Ishikawa (cell line): ENCODE data around the gene INTS2.

Source experiments
- CEBPB ChIP-seq: IDR thresholded peaks from 2 replicates; pipeline ENCODE4 v1.6.1; 2012
- CREB1 ChIP-seq: IDR thresholded peaks from 2 replicates; pipeline ENCODE4 v1.6.1; 2012; ENCODE audit warnings: low read depth
- EGR1 ChIP-seq: IDR thresholded peaks from 2 replicates; pipeline ENCODE4 v1.6.1; 2012
- EP300 ChIP-seq: IDR thresholded peaks from 2 replicates; pipeline ENCODE4 v1.6.1; 2012; ENCODE audit warnings: borderline replicate concordance
- FOXM1 ChIP-seq: IDR thresholded peaks from 2 replicates; pipeline ENCODE4 v1.6.1; 2012; ENCODE audit warnings: low read depth, borderline replicate concordance
- NFIC ChIP-seq: IDR thresholded peaks from 2 replicates; pipeline ENCODE4 v1.6.1; 2012
- RAD21 ChIP-seq: IDR thresholded peaks from 2 replicates; pipeline ENCODE4 v1.6.1; 2012; ENCODE audit warnings: low read depth
- TAF1 ChIP-seq: IDR thresholded peaks from 2 replicates; pipeline ENCODE4 v1.6.1; 2012; ENCODE audit warnings: low read depth, mild to moderate bottlenecking
- TCF12 ChIP-seq: IDR thresholded peaks from 2 replicates; pipeline ENCODE4 v1.6.1; 2012; ENCODE audit warnings: low read depth
- TEAD4 ChIP-seq: IDR thresholded peaks from 2 replicates; pipeline ENCODE4 v1.6.1; 2012
- YY1 ChIP-seq: IDR thresholded peaks from 2 replicates; pipeline ENCODE4 v1.6.1; 2012; ENCODE audit warnings: low read depth
- ZBTB7A ChIP-seq: IDR thresholded peaks from 2 replicates; pipeline ENCODE4 v1.6.1; 2012; ENCODE audit warnings: low read depth
- TF ChIP-seq, protein P1 (sequence below): IDR thresholded peaks from 2 replicates; pipeline ENCODE4 v1.6.1; 2012; ENCODE audit warnings: low read depth, mild to moderate bottlenecking
- TF ChIP-seq, protein P2 (sequence below): IDR thresholded peaks from 2 replicates; pipeline ENCODE4 v1.6.1; 2012
- TF ChIP-seq, protein P3 (sequence below): IDR thresholded peaks from 2 replicates; pipeline ENCODE4 v1.6.1; 2012

The INTS2 gene

DNA sequence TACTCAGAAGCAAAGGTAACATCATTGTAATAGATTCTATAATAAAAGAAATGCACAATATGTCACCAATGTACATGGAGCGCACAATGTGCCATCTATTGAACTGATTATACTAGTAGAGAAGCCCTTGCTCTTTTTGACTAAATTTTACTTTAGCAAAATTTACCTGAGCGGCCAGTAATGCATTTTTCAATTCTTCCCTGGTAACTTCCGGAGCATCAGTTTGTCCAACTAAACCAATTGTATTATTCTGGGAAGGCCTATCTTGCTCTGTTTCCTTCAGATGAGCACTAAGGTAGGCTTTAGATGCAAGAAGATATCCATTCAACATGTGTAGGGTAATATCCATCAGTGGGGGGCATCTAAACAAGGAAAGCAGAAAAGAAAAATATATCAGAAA lies 55.7 kb downstream of the INTS2 start:
- TF ChIP-seq, protein P1, sequence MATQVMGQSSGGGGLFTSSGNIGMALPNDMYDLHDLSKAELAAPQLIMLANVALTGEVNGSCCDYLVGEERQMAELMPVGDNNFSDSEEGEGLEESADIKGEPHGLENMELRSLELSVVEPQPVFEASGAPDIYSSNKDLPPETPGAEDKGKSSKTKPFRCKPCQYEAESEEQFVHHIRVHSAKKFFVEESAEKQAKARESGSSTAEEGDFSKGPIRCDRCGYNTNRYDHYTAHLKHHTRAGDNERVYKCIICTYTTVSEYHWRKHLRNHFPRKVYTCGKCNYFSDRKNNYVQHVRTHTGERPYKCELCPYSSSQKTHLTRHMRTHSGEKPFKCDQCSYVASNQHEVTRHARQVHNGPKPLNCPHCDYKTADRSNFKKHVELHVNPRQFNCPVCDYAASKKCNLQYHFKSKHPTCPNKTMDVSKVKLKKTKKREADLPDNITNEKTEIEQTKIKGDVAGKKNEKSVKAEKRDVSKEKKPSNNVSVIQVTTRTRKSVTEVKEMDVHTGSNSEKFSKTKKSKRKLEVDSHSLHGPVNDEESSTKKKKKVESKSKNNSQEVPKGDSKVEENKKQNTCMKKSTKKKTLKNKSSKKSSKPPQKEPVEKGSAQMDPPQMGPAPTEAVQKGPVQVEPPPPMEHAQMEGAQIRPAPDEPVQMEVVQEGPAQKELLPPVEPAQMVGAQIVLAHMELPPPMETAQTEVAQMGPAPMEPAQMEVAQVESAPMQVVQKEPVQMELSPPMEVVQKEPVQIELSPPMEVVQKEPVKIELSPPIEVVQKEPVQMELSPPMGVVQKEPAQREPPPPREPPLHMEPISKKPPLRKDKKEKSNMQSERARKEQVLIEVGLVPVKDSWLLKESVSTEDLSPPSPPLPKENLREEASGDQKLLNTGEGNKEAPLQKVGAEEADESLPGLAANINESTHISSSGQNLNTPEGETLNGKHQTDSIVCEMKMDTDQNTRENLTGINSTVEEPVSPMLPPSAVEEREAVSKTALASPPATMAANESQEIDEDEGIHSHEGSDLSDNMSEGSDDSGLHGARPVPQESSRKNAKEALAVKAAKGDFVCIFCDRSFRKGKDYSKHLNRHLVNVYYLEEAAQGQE = no peak
- TF ChIP-seq ZBTB7A (no peak), EP300 (no peak), RAD21 (no peak)
- TF ChIP-seq, protein P2, sequence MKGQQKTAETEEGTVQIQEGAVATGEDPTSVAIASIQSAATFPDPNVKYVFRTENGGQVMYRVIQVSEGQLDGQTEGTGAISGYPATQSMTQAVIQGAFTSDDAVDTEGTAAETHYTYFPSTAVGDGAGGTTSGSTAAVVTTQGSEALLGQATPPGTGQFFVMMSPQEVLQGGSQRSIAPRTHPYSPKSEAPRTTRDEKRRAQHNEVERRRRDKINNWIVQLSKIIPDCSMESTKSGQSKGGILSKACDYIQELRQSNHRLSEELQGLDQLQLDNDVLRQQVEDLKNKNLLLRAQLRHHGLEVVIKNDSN = no peak

DNA sequence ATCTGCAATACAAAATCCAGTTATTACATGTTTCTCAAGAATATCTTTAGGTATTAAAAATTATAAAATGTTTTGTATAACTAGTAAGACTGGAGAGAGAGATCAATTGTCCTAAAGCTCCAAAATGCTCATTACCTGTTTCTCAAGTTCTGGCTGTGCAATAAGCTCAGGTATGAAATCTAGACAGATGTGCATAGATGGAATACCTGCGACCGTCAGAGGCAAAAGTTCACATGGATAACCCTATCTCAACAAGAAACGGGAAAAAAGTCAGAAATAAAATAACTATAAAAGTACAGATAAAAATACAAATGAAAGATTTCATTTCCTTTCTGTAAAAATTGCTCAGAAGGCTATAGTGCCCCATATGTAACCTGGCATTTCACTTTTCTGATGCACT lies 58.6 kb downstream of the INTS2 start:
- no peak for TF ChIP-seq ZBTB7A
- no peak for TF ChIP-seq TEAD4
- TF ChIP-seq NFIC = no peak
- TF ChIP-seq TCF12 = no peak
- no peak for TF ChIP-seq CREB1
- no peak for TF ChIP-seq FOXM1
- TF ChIP-seq CEBPB = no peak
- TF ChIP-seq TAF1 = no peak
- TF ChIP-seq, protein P1 = no peak
- no peak for TF ChIP-seq YY1
- TF ChIP-seq RAD21 = no peak
- TF ChIP-seq EGR1 = no peak
- TF ChIP-seq, protein P3, sequence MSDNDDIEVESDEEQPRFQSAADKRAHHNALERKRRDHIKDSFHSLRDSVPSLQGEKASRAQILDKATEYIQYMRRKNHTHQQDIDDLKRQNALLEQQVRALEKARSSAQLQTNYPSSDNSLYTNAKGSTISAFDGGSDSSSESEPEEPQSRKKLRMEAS = no peak
- TF ChIP-seq EP300 = no peak
- TF ChIP-seq, protein P2 = no peak

DNA sequence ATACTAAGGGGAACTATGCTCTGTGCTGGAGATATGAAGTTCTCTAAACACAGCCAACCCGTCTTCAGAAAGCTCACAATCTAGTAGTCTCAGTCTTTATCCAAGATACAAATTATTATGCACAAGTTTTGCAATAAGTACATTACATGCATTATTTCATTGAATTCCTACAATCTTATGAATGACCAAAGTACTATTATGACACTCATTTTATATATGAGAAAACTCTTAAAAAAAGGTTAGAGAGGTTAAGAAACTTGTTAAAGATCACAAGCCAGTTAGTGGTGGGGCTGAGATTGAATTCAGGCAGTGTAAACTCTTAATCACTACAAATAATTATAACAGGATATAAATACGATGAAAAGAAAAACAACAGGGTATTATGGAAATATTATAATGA lies 59.7 kb downstream of the INTS2 start:
- TF ChIP-seq, protein P3 = no peak
- TF ChIP-seq EP300 = no peak
- TF ChIP-seq TEAD4 = no peak
- no peak for TF ChIP-seq EGR1
- no peak for TF ChIP-seq YY1
- TF ChIP-seq ZBTB7A = no peak
- TF ChIP-seq, protein P2 = no peak

DNA sequence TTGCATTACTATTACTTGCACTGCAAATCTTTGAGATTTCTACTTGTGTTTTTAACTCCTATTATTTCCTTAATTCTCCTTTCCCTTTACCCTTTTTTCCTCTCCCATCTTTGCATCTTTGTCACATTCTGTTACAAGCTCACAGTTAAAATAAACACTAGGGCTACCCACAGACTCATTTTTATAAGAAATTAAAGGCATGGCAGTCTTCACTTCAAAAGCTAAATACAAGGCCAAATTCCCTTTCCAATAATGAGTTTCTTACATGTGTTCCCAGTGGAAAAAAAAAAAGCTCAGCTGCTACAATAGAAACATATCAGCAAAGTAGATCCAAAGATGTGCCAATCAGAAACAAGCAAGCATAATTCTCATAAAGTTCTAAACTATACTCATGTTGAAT lies 60.7 kb downstream of the INTS2 start:
- no peak for TF ChIP-seq TEAD4
- no peak for TF ChIP-seq FOXM1
- TF ChIP-seq, protein P1 = no peak
- TF ChIP-seq, protein P2 = no peak
- TF ChIP-seq TCF12 = no peak
- TF ChIP-seq, protein P3 = no peak
- no peak for TF ChIP-seq ZBTB7A
- TF ChIP-seq CEBPB = no peak
- TF ChIP-seq CREB1 = no peak
- TF ChIP-seq TAF1 = no peak
- no peak for TF ChIP-seq RAD21
- no peak for TF ChIP-seq EP300
